Measurements from ENCODE around the gene BRINP3. TPM values are rescaled to one million over a fixed set of nuclear protein-coding genes. Genes with fewer than 3 reads are reported as not detected.

The BRINP3 gene
- total RNA-seq, 1 experiment from 2014 or later: not detected

- Histone ChIP-seq H3K9me3 (ENCODE audit: control insufficient read depth, low read depth, low read length) (no peaks in the 10 kb centered on the region), H2AFZ (ENCODE audit: low read length) (no peak overlapping the region), H2AK5ac (ENCODE audit: insufficient read length, low read length) (no peak overlapping the region), H4K20me1 (ENCODE audit: control insufficient read depth, insufficient read depth, insufficient read length) (no peaks in the 10 kb centered on the region), H4K91ac (ENCODE audit: insufficient read length, low read depth, low read length) (no peak overlapping the region), H3K27me3 (ENCODE audit: insufficient read depth, low read length) (no peaks in the 10 kb centered on the region), H2BK120ac (ENCODE audit: low read depth, low read length, poor library complexity, severe bottlenecking) (no peak overlapping the region), H4K8ac (replicated peaks; ENCODE audit: insufficient read length, low read depth, low read length) (no peak overlapping the region), H3K4me1 (ENCODE audit: insufficient read depth, low read length) (no peaks in the 10 kb centered on the region), H3K14ac (ENCODE audit: insufficient read depth, low read length) (no peak overlapping the region), H4K5ac (ENCODE audit: insufficient read length, low read depth, low read length) (no peak overlapping the region), H3K23ac (ENCODE audit: insufficient read length, low read depth, low read length) (no peak overlapping the region), H3K9ac (ENCODE audit: extremely low read depth, insufficient read length, low read length) (no peak overlapping the region), H3T11ph (ENCODE audit: low read length) (no peak overlapping the region), H3K79me2 (ENCODE audit: insufficient read depth, low read length) (no peaks in the 10 kb centered on the region), H2BK5ac (ENCODE audit: insufficient read length, low read length) (no peak overlapping the region), H2BK12ac (ENCODE audit: insufficient read length, low read depth, low read length) (no peak overlapping the region), H3K56ac (ENCODE audit: insufficient read length, low read depth, low read length) (no peak overlapping the region), H3K79me1 (ENCODE audit: insufficient read depth, low read depth, low read length, poor library complexity, severe bottlenecking) (no peaks in the 10 kb centered on the region), H2BK15ac (ENCODE audit: low read depth, low read length) (no peak overlapping the region), H3K23me2 (ENCODE audit: insufficient read length, low read depth, low read length, poor library complexity, severe bottlenecking) (no peaks in the 10 kb centered on the region), H2BK20ac (ENCODE audit: low read depth, low read length, poor library complexity, severe bottlenecking) (no peak overlapping the region), H3K4ac (ENCODE audit: low read depth, low read length) (no peak overlapping the region), H3K18ac (ENCODE audit: insufficient read length, low read depth, low read length) (no peak overlapping the region), H3K4me2 (ENCODE audit: insufficient read depth, insufficient read length, low read length) (no peak overlapping the region), H3K27ac (ENCODE audit: insufficient read length, low read depth, low read length) (no peak overlapping the region)
- H3K27ac Mint-ChIP-seq: no peak overlapping the region
- WGBS (ENCODE audit: extremely low coverage, insufficient read length, low lambda C conversion rate): no CpG with 5 or more reads among the region's 3 CpGs
- no peaks in the 10 kb centered on the region for H3K4me1 Mint-ChIP-seq
- no peaks in the 10 kb centered on the region for H3K36me3 Mint-ChIP-seq (ENCODE audit: insufficient read depth in 1 of 3, low read depth in 3 of 3)
- H3K4me3 Mint-ChIP-seq: no peak overlapping the region
- TF ChIP-seq CTCF (conservative IDR thresholded peaks at IDR 0.05): no peak
- DNase-seq: no peak
- H3K27me3 Mint-ChIP-seq (ENCODE audit: low read depth): no peaks in the 10 kb centered on the region; the same call in 1 of the 2 replicates
- H3K9me3 Mint-ChIP-seq: no peaks in the 10 kb centered on the region
These were observed 309.4 kb downstream of the BRINP3 start for GRCh38 chr1:190168116-190168892.
